HG03280 (cell line): ENCODE results near the gene PRSS50.
"Not testable (repeated sequence)": the region's sequence is repeated elsewhere in the genome, so short reads cannot be mapped to it uniquely, and the experiment has no call there.

Source experiments
- ATAC-seq: cut with Tn5 transposase; IDR thresholded peaks from one replicate; pipeline ENCODE4 v1.9.1; 2021; ENCODE audit warnings: mild to moderate bottlenecking, moderate library complexity; ENCODE audit not compliant: unreplicated experiment

Gene PRSS50

GRCh38 chr3:46709721-46710120, 7.9 kb downstream of the PRSS50 start:
- no peak for ATAC-seq

DNA sequence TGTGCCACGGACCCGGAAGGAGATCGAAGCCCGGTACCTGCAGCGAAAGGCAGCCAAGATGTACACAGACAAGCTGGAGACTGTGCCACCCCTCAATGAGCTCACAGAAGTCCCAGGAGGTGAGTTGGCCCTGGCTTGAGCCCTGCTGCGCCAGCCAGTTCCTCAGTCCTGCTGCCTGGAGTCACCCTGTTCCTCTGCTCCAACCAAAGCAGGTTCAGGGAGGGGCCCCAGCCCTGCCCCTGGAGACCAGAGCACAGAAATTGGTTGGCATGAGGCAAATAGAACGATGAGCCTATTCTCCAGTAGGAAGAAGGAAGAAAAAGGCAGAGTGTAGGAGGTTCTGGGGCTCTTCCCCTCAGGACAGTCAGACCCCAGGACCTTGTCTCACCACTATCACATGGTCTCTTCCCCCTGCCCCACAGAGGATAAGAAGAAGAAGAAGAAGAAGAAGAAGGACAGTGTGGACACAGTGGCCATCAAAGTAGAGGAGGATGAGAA, 8.5 kb downstream of the PRSS50 start:
- ATAC-seq: no peak

GRCh38 chr3:46708401-46709156, 9.1 kb downstream of the PRSS50 start:
- ATAC-seq: no peak

DNA sequence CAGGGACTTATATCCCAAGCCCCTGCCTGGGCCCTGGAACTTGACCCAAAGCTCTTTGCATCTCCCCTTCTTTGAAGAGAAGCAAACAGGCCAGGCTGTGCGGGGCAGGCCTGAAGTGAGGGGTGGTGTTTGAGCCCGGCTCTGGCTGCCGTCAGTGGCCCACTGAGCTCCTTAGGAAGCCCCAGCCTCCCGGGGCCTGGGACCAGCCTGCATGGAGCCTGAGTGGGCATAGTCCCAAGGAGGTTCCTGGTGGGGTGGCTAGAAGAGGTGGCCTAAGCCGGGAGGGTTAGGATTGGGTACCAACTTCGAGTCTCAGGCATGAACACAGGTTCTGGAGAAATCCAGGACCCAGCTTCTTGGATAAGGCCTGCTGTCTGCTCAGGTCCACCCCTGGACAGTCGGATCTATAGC, 10.1 kb downstream of the PRSS50 start:
- no peak for ATAC-seq

DNA sequence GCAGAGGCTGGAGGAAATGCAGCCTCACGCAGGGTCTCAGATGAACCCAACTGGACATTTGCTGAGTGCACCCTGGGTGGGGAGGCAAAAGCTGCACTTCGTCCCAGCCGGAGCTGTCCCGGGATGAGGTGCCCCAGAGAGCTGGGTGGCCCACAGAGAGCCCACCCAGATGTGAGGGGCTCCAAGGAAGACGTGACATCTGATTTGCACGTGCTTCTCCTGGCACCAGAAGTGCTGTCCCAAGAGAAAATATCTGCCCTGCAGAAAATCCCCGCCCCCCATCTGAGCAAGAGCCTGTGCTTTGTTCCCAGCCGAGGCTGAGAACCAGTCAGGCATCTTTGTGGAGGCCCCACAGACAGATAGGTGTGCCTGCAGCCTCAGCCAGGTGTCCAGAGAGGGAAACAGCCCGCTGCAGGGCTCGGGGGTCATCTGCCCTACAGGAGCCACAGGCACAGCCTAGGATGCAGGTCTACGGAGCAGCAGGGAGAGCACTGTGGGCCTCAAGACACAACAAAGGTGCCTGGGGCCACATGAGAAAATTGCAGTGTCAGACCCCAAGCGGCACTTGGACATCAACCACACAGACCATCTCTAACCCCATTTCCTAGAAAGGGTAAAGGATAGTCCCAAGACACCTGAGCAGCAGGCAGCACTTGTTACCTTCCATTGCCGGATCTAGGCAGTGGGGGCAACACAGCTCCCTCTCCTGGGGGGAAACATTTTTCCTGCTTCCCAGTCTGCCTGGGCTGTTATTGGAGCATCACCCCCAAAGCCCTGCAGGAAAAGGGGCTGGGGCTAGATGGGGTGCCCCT, 10.7 kb downstream of the PRSS50 start:
- ATAC-seq: no peak

GRCh38 chr3:46705751-46706552, 11.7 kb downstream of the PRSS50 start:
- no peak for ATAC-seq

DNA sequence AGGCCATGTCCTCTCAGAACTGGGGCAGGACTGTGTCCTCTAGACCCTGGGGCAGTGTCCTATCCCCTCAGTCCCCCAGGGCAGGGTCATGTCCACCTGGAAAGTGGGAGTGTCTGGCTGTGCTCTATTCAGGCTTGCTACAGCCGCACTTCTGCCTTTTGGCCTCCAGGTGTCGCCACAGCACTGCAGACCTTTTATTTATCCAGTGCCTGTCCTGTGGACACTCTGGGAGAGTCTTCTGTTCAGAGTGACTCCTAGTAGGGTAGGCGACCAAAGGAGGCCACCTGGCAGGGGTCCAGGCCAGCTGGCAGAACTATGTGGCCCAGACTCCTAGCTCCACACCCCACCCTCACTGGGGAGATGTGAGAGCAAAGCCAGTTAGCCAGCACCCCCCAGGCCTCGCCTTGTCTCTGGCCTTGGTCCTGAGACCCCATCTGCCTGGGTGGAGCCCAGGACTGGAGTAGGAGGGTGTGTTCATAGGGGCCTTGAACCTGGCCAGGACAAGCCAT, 12.6 kb downstream of the PRSS50 start:
- ATAC-seq: no peak

GRCh38 chr3:46704346-46704745, 13.3 kb downstream of the PRSS50 start:
- ATAC-seq: not testable (repeated sequence)

DNA sequence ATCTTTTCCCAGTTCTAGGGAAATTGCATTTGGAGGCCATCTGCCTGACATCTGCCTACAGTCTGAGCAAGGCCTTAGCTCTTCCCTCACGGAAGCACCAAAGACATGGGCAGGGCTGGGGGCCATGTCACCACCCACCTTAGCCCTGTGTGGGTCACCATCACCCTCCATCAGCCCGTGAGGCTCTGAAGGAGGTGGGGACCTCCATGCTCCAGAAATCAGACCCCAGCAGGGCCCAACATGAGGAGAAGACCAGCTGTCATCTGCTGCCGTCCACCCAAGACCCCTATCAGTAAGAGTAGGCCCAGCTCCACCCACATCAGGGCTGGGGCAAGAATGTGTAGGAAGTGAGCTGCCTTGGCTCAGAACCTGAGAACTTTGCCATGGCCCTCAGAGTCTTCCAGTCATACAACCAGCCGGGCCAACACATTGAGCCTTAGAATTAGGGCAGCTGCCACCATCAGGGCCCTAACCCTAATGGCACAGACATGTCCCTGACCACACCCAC, 14.6 kb downstream of the PRSS50 start:
- ATAC-seq: no peak

DNA sequence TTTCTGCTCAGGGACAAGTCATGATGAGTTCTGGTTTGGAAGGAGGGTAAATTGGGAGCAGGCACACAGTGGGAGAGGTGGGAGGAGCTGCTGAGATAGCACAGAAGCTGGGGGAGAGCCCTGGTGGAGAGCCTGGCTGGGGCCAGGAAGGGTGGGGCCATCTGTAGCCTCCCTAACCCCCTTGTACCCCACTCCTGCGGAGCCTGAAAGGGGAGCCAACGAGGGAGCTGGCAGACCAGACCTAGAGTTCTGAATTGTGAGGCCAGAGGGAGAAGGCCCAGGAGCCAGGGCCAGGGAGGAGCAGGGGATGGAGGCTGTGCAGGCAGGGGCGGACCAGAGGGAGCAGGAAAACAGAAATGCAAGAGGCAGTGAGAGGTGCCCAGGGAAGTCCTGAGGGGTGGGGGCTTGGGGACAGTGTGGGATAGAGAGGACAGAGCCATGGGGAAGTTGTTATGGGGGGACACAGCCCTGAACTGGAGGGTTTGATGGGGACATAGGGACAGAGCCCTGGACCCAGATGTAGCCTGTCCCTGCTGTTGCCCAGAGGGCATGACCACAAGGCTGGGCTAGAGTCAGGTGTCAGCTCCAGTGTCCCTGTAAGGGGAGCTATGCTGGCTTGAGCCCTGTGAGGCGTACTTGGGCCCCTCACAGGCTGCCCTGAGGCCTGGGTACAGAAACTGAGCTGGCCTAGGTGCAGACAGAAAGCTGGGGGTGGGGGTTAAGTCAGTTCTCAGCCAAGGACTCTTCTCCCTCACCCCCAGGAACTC, 15.2 kb downstream of the PRSS50 start:
- no peak for ATAC-seq

- no peak for ATAC-seq
Observed at GRCh38 chr3:46701181-46701939, 16.3 kb downstream of the PRSS50 start, which contains the start of gene TMIE. Gene TMIE (plus strand): TSS chr3:46701392. CDS start chr3:46701488, 96 bp downstream.

GRCh38 chr3:46700772-46701171, 16.9 kb downstream of the PRSS50 start:
- no peak for ATAC-seq

GRCh38 chr3:46699676-46700523, 17.8 kb downstream of the PRSS50 start:
- ATAC-seq: no peak

GRCh38 chr3:46695962-46696894, 21.4 kb downstream of the PRSS50 start:
- no peak for ATAC-seq

DNA sequence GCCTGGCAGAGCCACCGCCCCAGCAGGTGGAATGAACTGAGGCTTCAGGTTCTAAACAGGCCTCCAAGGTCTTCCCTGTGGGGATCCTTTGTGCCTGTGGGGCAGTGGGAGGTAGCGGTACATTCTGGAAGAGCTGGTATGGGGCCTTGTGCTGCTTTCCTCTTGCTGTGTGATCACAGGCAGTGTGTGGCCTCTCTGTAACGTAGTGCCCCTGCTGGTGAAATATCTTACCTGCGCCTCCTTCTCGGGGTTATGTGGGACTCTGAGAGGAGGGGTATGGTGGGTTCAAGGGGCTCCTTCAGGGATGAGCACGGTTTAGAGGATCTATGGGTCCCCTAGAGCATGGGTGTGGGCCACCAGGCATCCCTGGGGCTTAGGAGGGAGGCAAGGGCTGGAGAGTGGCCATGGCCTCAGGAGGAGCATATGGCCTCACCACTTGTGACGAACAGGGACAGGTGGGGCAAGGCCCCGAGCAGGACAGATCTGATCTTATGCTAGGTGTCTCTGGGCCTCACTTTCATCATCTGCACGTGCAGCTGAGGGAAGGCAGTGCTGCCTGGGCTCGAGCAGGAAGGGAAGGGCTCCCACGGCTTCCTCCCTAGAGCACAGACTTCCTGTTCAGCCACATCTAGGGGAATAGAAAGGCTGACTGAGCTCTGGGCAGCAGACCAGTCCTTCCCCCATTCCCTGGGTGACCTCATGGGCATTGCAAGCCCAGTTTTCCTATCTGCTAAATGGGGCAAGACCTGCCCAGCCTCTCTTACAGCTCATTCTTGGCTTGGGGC, 22.3 kb downstream of the PRSS50 start:
- ATAC-seq: no peak

- ATAC-seq: no peak
Observed at GRCh38 chr3:46694520-46694919, 23.1 kb downstream of the PRSS50 start.

DNA sequence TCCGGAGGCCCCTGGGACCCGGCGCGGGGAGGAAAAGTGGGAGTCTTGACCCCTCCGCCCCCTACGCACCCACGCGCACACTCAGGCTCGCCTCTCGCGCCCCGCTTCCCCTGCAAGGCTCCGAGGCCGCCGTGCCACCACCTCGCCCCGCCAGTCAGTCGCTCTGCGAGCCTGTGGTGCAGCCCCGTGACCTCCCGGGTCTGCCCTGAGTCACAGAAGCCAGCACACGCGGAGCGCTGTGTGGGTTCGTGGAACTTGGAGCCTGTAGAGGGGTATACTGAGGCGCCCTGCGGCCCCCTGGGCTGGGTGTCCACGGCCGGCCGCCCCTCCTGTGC, 23.8 kb downstream of the PRSS50 start:
- no peak for ATAC-seq
